ENCODE results near the gene BLTP3B.
A peak's percentile ranks its signal among the peaks of the same experiment; 100 is the strongest.
"Not testable (repeated sequence)": the region's sequence is repeated elsewhere in the genome, so short reads cannot be mapped to it uniquely, and the experiment has no call there.

BLTP3B gene

GRCh38 chr12:100142851-100143559, at the start of gene BLTP3B:
Gene BLTP3B, minus strand, starts transcription at chr12:100142874. Its CDS starts 239 bp downstream, at chr12:100142635.
- peak; percentile 95 for DNase-seq (ENCODE audit: low read depth)

DNA sequence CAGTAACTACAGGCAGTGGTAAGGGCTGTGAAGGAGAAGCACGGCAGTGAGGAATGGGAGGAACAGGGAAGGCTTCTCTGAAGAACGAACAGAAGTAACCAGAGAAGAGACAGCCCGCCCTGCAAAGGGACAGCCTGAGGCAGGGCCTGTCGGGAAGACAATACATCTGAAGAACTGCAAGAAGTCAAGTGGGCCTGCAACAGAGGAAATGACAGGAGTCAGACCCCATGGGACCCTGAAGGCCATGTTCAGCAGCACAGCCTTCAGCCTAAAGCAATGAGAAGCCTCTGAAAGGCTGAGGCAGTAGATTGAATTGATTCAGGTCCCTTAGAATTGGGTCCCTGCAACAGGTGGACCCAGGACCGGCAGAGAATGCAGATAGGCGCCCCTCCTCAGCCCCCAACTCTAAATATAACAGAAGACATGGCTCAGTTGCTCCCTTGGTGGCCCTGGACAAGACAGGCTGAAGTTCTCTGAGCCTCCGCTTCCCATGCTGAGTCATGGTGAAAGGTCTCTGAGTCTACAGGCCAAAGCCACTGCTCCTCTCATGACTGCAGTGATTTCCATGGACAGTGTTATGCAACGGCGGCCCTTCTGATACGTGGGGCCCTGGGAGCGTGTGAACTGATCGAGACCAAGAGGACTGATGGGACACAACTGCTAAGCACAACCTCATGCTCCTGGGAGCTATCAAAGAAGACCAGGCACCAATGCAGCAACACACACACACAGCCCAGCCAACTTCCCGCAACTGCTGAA, 47.1 kb upstream of the BLTP3B start:
- no peak for DNase-seq (ENCODE audit: low read depth)

DNA sequence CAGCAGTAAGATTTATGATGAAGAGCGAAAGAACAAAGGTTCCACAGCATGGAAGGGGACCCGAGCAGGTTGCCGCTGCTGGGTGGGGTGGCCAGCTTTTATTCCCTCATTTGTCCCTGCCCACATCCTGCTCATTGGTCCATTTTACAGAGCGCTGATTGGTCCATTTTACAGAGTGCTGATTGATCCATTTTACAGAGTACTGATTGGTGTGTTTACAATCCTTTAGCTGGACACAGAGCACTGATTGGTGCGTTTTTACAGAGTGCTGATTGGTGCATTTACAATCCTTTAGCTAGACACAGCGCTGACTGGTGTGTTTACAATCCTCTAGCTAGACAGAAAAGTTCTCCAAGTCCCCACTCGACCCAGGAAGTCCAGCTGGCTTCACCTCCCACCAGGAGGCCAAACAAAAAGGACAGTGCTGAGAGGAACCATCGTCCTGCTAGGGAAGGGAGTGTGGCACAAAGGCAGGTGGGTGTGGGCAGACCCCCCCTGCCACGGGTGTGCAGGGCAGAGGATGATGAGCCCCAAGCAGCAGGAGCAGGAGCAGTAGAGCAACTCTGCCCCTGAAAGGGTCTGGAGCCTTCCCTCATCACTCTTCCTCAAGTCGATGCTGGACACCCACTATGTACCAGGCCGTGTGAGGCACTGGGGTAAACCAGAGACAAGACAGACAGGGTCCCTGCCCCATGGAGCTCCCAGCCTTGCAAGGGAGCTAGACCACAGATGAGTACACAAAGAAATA, 46.4 kb upstream of the BLTP3B start:
- DNase-seq (ENCODE audit: low read depth) = not testable (repeated sequence)

DNA sequence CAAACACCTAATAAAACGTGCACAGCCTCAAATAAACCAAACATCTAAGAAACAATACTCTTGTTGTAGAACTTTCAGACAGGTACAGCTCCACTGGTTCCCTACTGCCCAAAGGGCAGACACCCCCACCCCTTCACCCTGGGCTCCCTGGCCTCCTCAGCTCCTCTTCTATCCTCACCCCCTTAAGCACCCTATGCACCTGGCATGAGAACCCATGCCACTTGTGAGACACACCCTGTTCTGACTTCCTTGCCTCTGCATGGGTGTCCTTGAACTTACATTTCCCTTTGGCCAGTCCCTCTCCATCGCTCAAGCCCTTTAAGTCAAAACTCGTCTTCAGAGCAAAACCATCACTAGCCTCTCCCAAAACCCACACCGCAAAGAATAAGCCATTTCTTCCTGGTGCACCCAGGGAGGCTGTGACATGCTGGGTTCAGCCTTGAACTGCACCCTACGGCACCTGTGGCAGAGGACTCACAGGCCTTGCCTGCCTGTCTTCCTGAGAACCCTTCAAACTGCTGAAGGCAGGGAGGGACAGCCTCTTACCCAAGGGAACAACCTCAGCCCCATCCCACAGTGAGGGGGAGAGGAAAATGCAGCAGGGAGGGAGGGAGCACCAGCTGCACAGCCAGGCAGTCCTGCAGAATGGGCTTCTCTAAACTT, 45.3 kb upstream of the BLTP3B start:
- no peak for DNase-seq (ENCODE audit: low read depth)

GRCh38 chr12:100187068-100187467, 44.4 kb upstream of the BLTP3B start:
- DNase-seq (ENCODE audit: low read depth) = no peak

DNA sequence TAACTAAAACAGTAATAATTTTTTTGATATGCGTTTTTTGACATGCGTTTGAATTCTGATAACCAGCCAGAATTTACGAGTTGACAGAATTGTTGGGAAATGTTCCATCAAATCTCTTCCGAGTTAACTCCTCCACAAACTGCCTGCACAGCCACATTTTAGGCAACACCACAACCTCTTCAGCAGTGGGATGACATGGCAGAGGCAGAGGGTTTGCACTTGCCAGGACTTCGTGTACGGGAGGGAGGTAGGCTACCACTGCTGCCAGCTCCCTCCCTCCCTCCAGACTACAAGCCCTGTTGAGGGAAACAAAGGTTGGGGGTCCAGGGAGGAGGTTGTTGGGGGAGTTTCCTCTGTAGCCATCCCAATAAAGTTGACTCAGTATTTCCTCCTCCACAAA, 43.4 kb upstream of the BLTP3B start:
- DNase-seq (ENCODE audit: low read depth) = no peak

DNA sequence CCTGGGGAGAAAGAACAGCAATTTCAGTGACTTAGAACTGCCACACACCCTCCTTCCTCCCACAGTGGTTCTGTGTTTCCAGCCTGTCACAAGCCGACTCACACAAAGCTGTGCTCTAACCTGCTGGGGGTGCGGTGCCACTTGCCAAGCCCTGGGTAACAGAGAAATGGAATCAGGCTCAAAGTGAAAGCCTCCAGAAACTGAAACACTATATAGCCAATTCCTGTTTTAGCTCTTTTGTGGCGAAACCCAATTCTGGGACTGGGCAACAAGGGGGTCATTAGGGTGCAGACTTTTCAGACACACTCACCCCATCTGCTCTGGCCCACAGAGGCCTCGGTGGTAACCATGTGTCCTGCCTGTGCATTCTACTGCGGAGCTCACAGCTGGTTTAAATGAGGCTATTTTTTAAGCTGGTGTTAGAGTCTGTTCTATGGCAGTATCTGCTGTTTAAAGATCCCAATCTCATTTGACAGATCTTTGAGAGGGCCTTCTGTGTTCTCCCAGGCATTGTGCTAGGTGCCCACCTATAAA, 42.8 kb upstream of the BLTP3B start:
- DNase-seq (ENCODE audit: low read depth) = peak; percentile 10

DNA sequence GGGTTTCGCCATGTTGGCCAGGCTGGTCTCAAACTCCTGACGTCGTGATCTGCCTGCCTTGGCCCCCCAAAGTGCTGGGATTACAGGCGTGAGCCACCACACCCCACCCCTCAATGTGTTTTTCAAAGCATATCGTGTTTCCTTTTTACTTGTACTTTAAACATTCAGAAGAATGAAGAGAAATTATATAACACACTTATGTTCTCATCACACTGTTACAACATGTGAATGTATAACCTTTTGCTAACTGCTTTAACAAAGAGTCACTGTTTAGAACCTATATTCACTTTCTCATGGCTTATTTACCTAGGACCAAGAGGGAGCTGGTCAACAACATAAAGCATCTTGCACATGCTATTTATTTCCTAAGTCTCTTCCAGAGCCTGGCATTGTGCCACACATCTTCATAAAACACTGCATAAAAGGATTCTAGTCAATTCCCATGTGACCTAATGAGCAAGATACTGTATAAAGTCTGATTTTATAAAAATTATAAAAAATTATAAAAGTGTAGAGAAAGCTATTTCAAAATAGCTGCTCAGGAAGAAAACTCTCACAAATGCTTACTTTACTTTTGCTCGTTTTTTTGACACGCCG, 42.0 kb upstream of the BLTP3B start:
- no peak for DNase-seq (ENCODE audit: low read depth)

DNA sequence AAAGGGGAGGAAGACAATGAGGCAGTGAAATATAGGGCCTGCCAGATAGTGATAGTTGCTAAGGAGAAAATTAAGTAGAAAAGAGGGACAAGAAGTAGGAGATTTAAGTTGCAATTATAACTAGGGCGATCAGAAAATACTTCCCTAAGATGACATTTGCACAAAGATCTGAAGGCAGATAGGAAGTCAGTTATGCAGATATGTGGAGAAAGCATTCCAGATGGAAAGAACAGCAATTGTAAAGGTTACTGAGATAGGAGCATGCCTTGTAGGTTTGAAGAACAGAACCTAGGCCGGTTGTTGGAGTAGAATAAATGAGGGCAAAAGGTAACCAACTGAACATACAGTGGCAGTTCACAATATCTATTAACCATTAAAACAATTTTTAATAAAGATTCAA, 36.6 kb upstream of the BLTP3B start:
- no peak for DNase-seq (ENCODE audit: low read depth)

- DNase-seq (ENCODE audit: low read depth) = not testable (repeated sequence)
Observed at GRCh38 chr12:100176493-100176892, 33.8 kb upstream of the BLTP3B start.

- DNase-seq (ENCODE audit: low read depth) = no peak
Observed at GRCh38 chr12:100174495-100174894, 31.8 kb upstream of the BLTP3B start.

DNA sequence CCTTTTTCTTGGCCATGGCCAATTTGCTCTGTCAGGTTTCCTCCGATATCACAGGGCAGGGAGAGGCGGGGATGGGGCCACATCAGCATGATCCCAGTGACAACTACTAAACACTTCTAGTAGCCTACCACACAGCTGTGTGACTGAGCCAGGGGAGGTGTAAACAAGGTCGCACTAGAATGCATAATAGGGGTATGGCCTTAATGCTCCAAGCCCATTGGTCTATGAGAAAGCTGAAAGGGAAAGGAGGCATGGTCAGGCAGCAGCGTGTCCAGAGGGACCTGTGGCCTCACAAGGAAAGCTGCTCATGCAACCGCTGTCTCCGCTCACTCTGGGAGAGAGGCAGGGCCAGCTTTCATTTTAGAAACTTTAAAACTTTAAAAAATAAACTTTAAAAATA, 30.4 kb upstream of the BLTP3B start:
- DNase-seq (ENCODE audit: low read depth) = no peak

DNA sequence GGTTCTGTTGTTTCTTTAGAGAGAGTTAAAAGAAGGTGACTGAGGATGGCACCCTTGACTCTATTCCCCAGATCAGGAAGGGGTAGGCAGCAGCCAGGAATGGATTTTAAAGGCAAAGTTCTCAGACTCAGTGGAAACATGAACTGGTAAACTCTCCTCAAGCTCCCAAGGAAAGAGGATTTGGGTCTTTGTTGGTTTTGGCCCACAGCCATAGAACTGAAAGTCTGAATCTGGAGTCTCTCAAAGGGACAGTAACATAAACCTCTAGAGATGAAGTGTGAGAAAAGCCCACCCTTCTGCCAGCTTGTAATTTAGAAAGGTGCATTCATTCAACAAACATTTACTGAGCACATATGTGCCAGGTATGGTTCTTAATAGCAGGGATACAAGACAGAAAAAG, 28.6 kb upstream of the BLTP3B start:
- no peak for DNase-seq (ENCODE audit: low read depth)

DNA sequence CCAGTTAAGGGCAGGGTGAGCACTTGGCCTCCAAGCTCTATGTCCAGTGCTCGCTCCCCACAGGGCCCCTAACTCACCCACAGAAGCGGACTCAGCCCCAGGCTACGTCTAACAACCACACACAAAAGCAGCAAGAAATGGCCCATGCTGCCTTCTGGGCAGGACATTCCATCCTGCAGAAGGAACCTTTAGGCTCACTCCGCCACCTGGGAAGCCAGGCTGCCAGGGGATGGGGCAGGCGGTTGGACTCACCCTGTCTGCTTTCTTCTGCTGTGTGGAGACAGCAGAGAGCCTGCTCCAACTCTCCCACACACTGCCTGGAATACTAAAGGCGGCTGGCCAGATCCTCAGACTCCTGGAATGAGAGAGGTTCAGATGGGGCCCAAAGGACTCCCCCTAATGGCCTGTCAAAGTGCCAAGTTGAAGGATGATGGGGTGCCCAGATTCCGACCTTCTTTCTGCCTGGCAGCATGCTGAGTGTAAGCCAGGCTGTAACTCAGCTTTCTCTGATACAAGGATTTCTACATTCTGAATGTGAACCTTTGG, 27.7 kb upstream of the BLTP3B start:
- DNase-seq (ENCODE audit: low read depth) = no peak

- no peak for DNase-seq (ENCODE audit: low read depth)
Observed at GRCh38 chr12:100169345-100169744, 26.7 kb upstream of the BLTP3B start.

- no peak for DNase-seq (ENCODE audit: low read depth)
Observed at GRCh38 chr12:100168562-100168961, 25.9 kb upstream of the BLTP3B start.

DNA sequence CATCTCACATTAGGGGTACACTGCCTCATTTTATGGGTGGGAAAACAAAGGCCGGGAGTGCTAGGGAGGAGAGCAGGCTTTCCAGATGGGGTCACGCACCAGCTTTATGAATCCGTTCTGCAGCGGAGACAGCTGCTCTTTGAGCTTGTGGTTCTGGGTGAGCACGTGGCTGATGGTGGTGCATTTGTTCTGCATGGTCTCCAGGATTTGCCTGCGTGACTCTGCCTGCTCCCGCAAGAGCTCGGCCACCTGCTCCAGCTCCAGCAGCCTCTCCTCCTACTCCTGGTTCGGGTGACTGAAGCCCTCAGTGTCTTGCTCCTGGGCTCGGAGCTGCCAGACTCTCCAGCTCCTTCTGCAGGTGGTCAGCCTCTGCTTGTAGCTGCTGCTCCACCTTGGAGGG, 23.6 kb upstream of the BLTP3B start:
- no peak for DNase-seq (ENCODE audit: low read depth)

- DNase-seq (ENCODE audit: low read depth) = no peak
Observed at GRCh38 chr12:100165356-100165755, 22.7 kb upstream of the BLTP3B start.

- no peak for DNase-seq (ENCODE audit: low read depth)
Observed at GRCh38 chr12:100164153-100164704, 21.6 kb upstream of the BLTP3B start.

GRCh38 chr12:100163416-100164152, 20.9 kb upstream of the BLTP3B start:
- DNase-seq (ENCODE audit: low read depth) = peak; percentile 62
